ENCODE measurements around the gene BCAS3. TPM values are rescaled to one million over a fixed set of nuclear protein-coding genes. Genes with fewer than 3 reads are reported as not detected.

BCAS3 gene
- total RNA-seq, 1 donor from 2014 or later: 38.1 TPM

- peak overlapping the region; percentile 73 for H3K4me3 Mint-ChIP-seq (ENCODE audit: unreplicated experiment)
- no peaks in the 10 kb centered on the region for H3K9me3 Mint-ChIP-seq (ENCODE audit: unreplicated experiment)
- DNase-seq (ENCODE audit: low spot score): no peak
- peaks cover 1% of the 10 kb centered on the region for H3K27me3 Mint-ChIP-seq (ENCODE audit: unreplicated experiment)
- TF ChIP-seq, protein P1, sequence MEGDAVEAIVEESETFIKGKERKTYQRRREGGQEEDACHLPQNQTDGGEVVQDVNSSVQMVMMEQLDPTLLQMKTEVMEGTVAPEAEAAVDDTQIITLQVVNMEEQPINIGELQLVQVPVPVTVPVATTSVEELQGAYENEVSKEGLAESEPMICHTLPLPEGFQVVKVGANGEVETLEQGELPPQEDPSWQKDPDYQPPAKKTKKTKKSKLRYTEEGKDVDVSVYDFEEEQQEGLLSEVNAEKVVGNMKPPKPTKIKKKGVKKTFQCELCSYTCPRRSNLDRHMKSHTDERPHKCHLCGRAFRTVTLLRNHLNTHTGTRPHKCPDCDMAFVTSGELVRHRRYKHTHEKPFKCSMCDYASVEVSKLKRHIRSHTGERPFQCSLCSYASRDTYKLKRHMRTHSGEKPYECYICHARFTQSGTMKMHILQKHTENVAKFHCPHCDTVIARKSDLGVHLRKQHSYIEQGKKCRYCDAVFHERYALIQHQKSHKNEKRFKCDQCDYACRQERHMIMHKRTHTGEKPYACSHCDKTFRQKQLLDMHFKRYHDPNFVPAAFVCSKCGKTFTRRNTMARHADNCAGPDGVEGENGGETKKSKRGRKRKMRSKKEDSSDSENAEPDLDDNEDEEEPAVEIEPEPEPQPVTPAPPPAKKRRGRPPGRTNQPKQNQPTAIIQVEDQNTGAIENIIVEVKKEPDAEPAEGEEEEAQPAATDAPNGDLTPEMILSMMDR (IDR thresholded peaks at IDR 0.05; ENCODE audit: unreplicated experiment): no peak
- peaks cover 13% of the 10 kb centered on the region for H3K4me1 Mint-ChIP-seq (ENCODE audit: unreplicated experiment)
- no peak overlapping the region for H3K27ac Mint-ChIP-seq (ENCODE audit: unreplicated experiment)
- H3K36me3 Mint-ChIP-seq (ENCODE audit: low read depth, unreplicated experiment): no peaks in the 10 kb centered on the region
Measured at GRCh38 chr17:60679287-60679686, 1.6 kb downstream of the BCAS3 start.

DNA sequence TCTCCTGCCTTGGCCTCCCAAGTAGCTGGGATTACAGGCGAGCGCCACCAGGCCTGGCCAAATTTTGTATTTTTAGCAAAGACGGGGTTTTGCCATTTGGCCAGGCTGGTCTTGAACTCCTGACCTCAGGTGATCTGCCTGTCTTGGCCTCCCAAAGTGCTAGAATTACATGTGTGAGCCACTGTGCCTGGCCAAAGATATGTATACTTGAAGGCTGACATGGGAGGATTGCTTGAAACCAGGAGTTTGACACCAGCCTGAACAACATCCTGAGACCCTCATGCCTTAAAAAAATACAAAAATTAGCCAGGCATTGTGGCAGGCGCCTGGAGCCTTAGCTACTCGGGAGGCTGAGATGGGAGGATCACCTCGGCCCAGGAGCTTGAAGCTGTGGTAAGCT is 3.1 kb downstream of the BCAS3 start:
- peaks cover 13% of the 10 kb centered on the region for H3K4me1 Mint-ChIP-seq (ENCODE audit: unreplicated experiment)
- H3K9me3 Mint-ChIP-seq (ENCODE audit: unreplicated experiment): no peaks in the 10 kb centered on the region
- DNase-seq (ENCODE audit: low spot score): no peak
- no peak overlapping the region for H3K4me3 Mint-ChIP-seq (ENCODE audit: unreplicated experiment)
- TF ChIP-seq, protein P1 (IDR thresholded peaks at IDR 0.05; ENCODE audit: unreplicated experiment): no peak
- no peak overlapping the region for H3K27ac Mint-ChIP-seq (ENCODE audit: unreplicated experiment)
- peaks cover 1% of the 10 kb centered on the region for H3K27me3 Mint-ChIP-seq (ENCODE audit: unreplicated experiment)
- peaks cover 8% of the 10 kb centered on the region for H3K36me3 Mint-ChIP-seq (ENCODE audit: low read depth, unreplicated experiment)

GRCh38 chr17:60685437-60685836 is 7.8 kb downstream of the BCAS3 start:
- H3K9me3 Mint-ChIP-seq (ENCODE audit: unreplicated experiment): no peaks in the 10 kb centered on the region
- DNase-seq (ENCODE audit: low spot score): no peak
- H3K36me3 Mint-ChIP-seq (ENCODE audit: low read depth, unreplicated experiment): peaks cover 8% of the 10 kb centered on the region
- no peak overlapping the region for H3K4me3 Mint-ChIP-seq (ENCODE audit: unreplicated experiment)
- H3K27ac Mint-ChIP-seq (ENCODE audit: unreplicated experiment): no peak overlapping the region
- H3K4me1 Mint-ChIP-seq (ENCODE audit: unreplicated experiment): peaks cover 8% of the 10 kb centered on the region
- TF ChIP-seq, protein P1 (IDR thresholded peaks at IDR 0.05; ENCODE audit: unreplicated experiment): no peak
- H3K27me3 Mint-ChIP-seq (ENCODE audit: unreplicated experiment): peaks cover 1% of the 10 kb centered on the region

DNA sequence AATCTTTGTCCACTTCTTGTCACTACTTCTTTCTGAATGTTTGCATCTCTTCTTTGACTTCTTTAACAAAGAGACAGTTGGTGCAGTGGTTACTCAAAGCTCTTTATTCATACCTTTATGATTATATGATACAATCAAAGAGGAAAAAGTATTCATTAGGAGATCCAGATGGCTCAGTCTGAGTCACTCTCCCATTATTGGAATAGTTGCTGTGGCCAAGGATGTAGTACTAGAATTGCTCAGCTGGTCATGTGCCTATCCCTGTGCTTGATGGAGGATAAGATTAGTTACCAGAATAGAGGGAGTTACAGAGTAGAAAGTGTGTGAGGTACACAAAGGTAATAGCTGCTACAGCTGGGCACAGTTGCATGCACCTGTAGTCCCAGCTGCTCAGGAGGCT is 18.3 kb downstream of the BCAS3 start:
- no peak overlapping the region for H3K4me3 Mint-ChIP-seq (ENCODE audit: unreplicated experiment)
- no peaks in the 10 kb centered on the region for H3K4me1 Mint-ChIP-seq (ENCODE audit: unreplicated experiment)
- H3K27ac Mint-ChIP-seq (ENCODE audit: unreplicated experiment): no peak overlapping the region
- no peaks in the 10 kb centered on the region for H3K9me3 Mint-ChIP-seq (ENCODE audit: unreplicated experiment)
- H3K36me3 Mint-ChIP-seq (ENCODE audit: low read depth, unreplicated experiment): peaks cover 12% of the 10 kb centered on the region
- TF ChIP-seq, protein P1 (IDR thresholded peaks at IDR 0.05; ENCODE audit: unreplicated experiment): no peak
- no peak for DNase-seq (ENCODE audit: low spot score)
- peaks cover 2% of the 10 kb centered on the region for H3K27me3 Mint-ChIP-seq (ENCODE audit: unreplicated experiment)

DNA sequence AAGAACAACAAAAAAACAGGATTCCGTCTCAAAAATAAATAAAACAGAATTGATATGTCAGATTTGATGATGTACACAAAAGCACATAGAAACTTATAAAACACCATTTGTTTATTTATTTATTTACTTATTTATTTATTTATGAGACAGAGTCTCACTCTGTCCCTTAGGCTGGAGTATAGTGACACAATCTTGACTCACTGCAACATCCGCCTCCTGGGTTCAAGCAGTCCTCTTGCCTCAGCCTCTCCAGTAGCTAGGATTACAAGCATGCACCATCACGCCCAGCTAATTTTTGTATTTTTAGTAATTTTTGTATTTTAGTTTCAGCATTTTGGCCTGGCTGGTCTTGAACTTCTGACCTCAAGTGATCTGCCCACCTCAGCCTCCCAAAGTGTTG is 21.4 kb downstream of the BCAS3 start:
- DNase-seq (ENCODE audit: low spot score): no peak
- H3K4me3 Mint-ChIP-seq (ENCODE audit: unreplicated experiment): no peak overlapping the region
- no peak overlapping the region for H3K27ac Mint-ChIP-seq (ENCODE audit: unreplicated experiment)
- no peaks in the 10 kb centered on the region for H3K4me1 Mint-ChIP-seq (ENCODE audit: unreplicated experiment)
- peaks cover 2% of the 10 kb centered on the region for H3K27me3 Mint-ChIP-seq (ENCODE audit: unreplicated experiment)
- TF ChIP-seq, protein P1 (IDR thresholded peaks at IDR 0.05; ENCODE audit: unreplicated experiment): no peak
- peaks cover 9% of the 10 kb centered on the region for H3K36me3 Mint-ChIP-seq (ENCODE audit: low read depth, unreplicated experiment)
- no peaks in the 10 kb centered on the region for H3K9me3 Mint-ChIP-seq (ENCODE audit: unreplicated experiment)
